Measurements from ENCODE around the gene TAS1R3. TPM values are rescaled to one million over a fixed set of nuclear protein-coding genes. Genes with fewer than 3 reads are reported as not detected.

Gene TAS1R3
- total RNA-seq, 1 experiment from 2014 or later: 0.14 TPM

GRCh38 chr1:1291548-1292441 is 39.3 kb upstream of the TAS1R3 start:
- Histone ChIP-seq H3K27me3 (ENCODE audit: control insufficient read depth, insufficient read depth, low read length) (no peaks in the 10 kb centered on the region), H3K4me3 (ENCODE audit: insufficient read depth, low read depth, low read length) (no peak overlapping the region), H3K36me3 (replicated peaks; ENCODE audit: control insufficient read depth, insufficient read depth, low read length) (no peaks in the 10 kb centered on the region; the same call in 1 of the 2 replicates)
- DNase-seq: peak; percentile 95

- Histone ChIP-seq H3K36me3 (replicated peaks; ENCODE audit: control insufficient read depth, insufficient read depth, low read length) (no peaks in the 10 kb centered on the region; the same call in 1 of the 2 replicates), H3K4me3 (ENCODE audit: insufficient read depth, low read depth, low read length) (no peak overlapping the region), H3K27me3 (ENCODE audit: control insufficient read depth, insufficient read depth, low read length) (no peaks in the 10 kb centered on the region)
- no peak for DNase-seq
Observed at GRCh38 chr1:1292442-1292779, 38.7 kb upstream of the TAS1R3 start.

- Histone ChIP-seq H3K4me3 (ENCODE audit: insufficient read depth, low read depth, low read length) (no peak overlapping the region), H3K36me3 (replicated peaks; ENCODE audit: control insufficient read depth, insufficient read depth, low read length) (no peaks in the 10 kb centered on the region; the same call in 1 of the 2 replicates), H3K27me3 (ENCODE audit: control insufficient read depth, insufficient read depth, low read length) (no peaks in the 10 kb centered on the region)
- no peak for DNase-seq
Observed at GRCh38 chr1:1292851-1293250, 38.2 kb upstream of the TAS1R3 start.

- H3K4me3 ChIP-seq (ENCODE audit: insufficient read depth, low read depth, low read length): peak overlapping the region; percentile 37
- DNase-seq: peak; percentile 98
- H3K36me3 ChIP-seq (replicated peaks; ENCODE audit: control insufficient read depth, insufficient read depth, low read length): no peaks in the 10 kb centered on the region; the same call in 1 of the 2 replicates
- H3K27me3 ChIP-seq (ENCODE audit: control insufficient read depth, insufficient read depth, low read length): no peaks in the 10 kb centered on the region
Observed at GRCh38 chr1:1293263-1294249, 37.5 kb upstream of the TAS1R3 start.

- H3K4me3 ChIP-seq (ENCODE audit: insufficient read depth, low read depth, low read length): peak overlapping the region; percentile 37
- no peaks in the 10 kb centered on the region; the same call in 1 of the 2 replicates for H3K36me3 ChIP-seq (replicated peaks; ENCODE audit: control insufficient read depth, insufficient read depth, low read length)
- no peak for DNase-seq
- H3K27me3 ChIP-seq (ENCODE audit: control insufficient read depth, insufficient read depth, low read length): no peaks in the 10 kb centered on the region
Observed at GRCh38 chr1:1294250-1294890, 36.7 kb upstream of the TAS1R3 start.

- Histone ChIP-seq H3K4me3 (ENCODE audit: insufficient read depth, low read depth, low read length) (no peak overlapping the region), H3K27me3 (ENCODE audit: control insufficient read depth, insufficient read depth, low read length) (no peaks in the 10 kb centered on the region), H3K36me3 (replicated peaks; ENCODE audit: control insufficient read depth, insufficient read depth, low read length) (no peaks in the 10 kb centered on the region; the same call in 1 of the 2 replicates)
- DNase-seq: no peak
Observed at GRCh38 chr1:1295154-1295923, 35.7 kb upstream of the TAS1R3 start.

- no peak for DNase-seq
- Histone ChIP-seq H3K27me3 (ENCODE audit: control insufficient read depth, insufficient read depth, low read length) (no peaks in the 10 kb centered on the region), H3K4me3 (ENCODE audit: insufficient read depth, low read depth, low read length) (no peak overlapping the region), H3K36me3 (replicated peaks; ENCODE audit: control insufficient read depth, insufficient read depth, low read length) (no peaks in the 10 kb centered on the region; the same call in 1 of the 2 replicates)
Observed at GRCh38 chr1:1296070-1297061, 34.7 kb upstream of the TAS1R3 start.

GRCh38 chr1:1297802-1298424 is 33.2 kb upstream of the TAS1R3 start:
- DNase-seq: no peak
- no peaks in the 10 kb centered on the region for H3K27me3 ChIP-seq (ENCODE audit: control insufficient read depth, insufficient read depth, low read length)

GRCh38 chr1:1298861-1299685 is 32.0 kb upstream of the TAS1R3 start:
- DNase-seq: peak; percentile 96
- no peak overlapping the region for H3K4me3 ChIP-seq (ENCODE audit: insufficient read depth, low read depth, low read length)
- no peaks in the 10 kb centered on the region; the same call in 1 of the 2 replicates for H3K36me3 ChIP-seq (replicated peaks; ENCODE audit: control insufficient read depth, insufficient read depth, low read length)
- no peaks in the 10 kb centered on the region for H3K27me3 ChIP-seq (ENCODE audit: control insufficient read depth, insufficient read depth, low read length)

More at GRCh38 chr1:1297802-1298424, 33.2 kb upstream of the TAS1R3 start:
- no peak overlapping the region for H3K4me3 ChIP-seq (ENCODE audit: insufficient read depth, low read depth, low read length)
- H3K36me3 ChIP-seq (replicated peaks; ENCODE audit: control insufficient read depth, insufficient read depth, low read length): no peaks in the 10 kb centered on the region; the same call in 1 of the 2 replicates

- DNase-seq: peak; percentile 90
- H3K4me3 ChIP-seq (ENCODE audit: insufficient read depth, low read depth, low read length): no peak overlapping the region
- H3K36me3 ChIP-seq (replicated peaks; ENCODE audit: control insufficient read depth, insufficient read depth, low read length): no peaks in the 10 kb centered on the region; the same call in 1 of the 2 replicates
- H3K27me3 ChIP-seq (ENCODE audit: control insufficient read depth, insufficient read depth, low read length): no peaks in the 10 kb centered on the region
Observed at GRCh38 chr1:1299686-1300351, 31.3 kb upstream of the TAS1R3 start.

- Histone ChIP-seq H3K36me3 (replicated peaks; ENCODE audit: control insufficient read depth, insufficient read depth, low read length) (no peaks in the 10 kb centered on the region; the same call in 1 of the 2 replicates), H3K4me3 (ENCODE audit: insufficient read depth, low read depth, low read length) (no peak overlapping the region), H3K27me3 (ENCODE audit: control insufficient read depth, insufficient read depth, low read length) (no peaks in the 10 kb centered on the region)
- DNase-seq: no peak
Observed at GRCh38 chr1:1300352-1300739, 30.7 kb upstream of the TAS1R3 start.

All from H7 (cell line).